Measurements from ENCODE around the gene GSTP1.
"Not testable (repeated sequence)": the region's sequence is repeated elsewhere in the genome, so short reads cannot be mapped to it uniquely, and the experiment has no call there.

GSTP1 gene

GRCh38 chr11:67592880-67593564 lies 9.4 kb downstream of the GSTP1 start:
- DNase-seq: no peak
- Histone ChIP-seq H3K4me1 (no peaks in the 10 kb centered on the region), H3K4me3 (ENCODE audit: low read depth, low read length) (no peak overlapping the region), H3K9me3 (0 out of 2 replicates have a peak, but pooled peaks cover 3% of the 10 kb centered on the region), H3K27me3 (no peaks in the 10 kb centered on the region), H3K36me3 (peaks cover 1% of the 10 kb centered on the region; the same call in 1 of the 2 replicates)
- TF ChIP-seq CTCF (IDR thresholded peaks at IDR 0.05; ENCODE audit: low read depth, low read length): no peak

GRCh38 chr11:67593565-67593905 lies 9.9 kb downstream of the GSTP1 start:
- Histone ChIP-seq H3K36me3 (no peaks in the 10 kb centered on the region), H3K9me3 (0 out of 2 replicates have a peak, but pooled peaks cover 3% of the 10 kb centered on the region), H3K27me3 (no peaks in the 10 kb centered on the region), H3K4me3 (ENCODE audit: low read depth, low read length) (no peak overlapping the region), H3K4me1 (no peaks in the 10 kb centered on the region)
- DNase-seq: no peak
- no peak for TF ChIP-seq CTCF (IDR thresholded peaks at IDR 0.05; ENCODE audit: low read depth, low read length)

- no peaks in the 10 kb centered on the region for H3K36me3 ChIP-seq
- peaks cover 6% of the 10 kb centered on the region; the same call in 1 of the 2 replicates for H3K27me3 ChIP-seq
Measured at GRCh38 chr11:67594480-67594879, 10.9 kb downstream of the GSTP1 start.

GRCh38 chr11:67596753-67597300 lies 13.2 kb downstream of the GSTP1 start:
- TF ChIP-seq CTCF (IDR thresholded peaks at IDR 0.05; ENCODE audit: low read depth, low read length): no peak
- Histone ChIP-seq H3K4me1 (no peaks in the 10 kb centered on the region), H3K9me3 (0 out of 2 replicates have a peak, but pooled peaks cover 3% of the 10 kb centered on the region), H3K27me3 (peaks cover 15% of the 10 kb centered on the region), H3K36me3 (no peaks in the 10 kb centered on the region), H3K4me3 (ENCODE audit: low read depth, low read length) (no peak overlapping the region)
- no peak for DNase-seq

More at GRCh38 chr11:67594480-67594879, 10.9 kb downstream of the GSTP1 start:
- Histone ChIP-seq H3K4me3 (ENCODE audit: low read depth, low read length) (no peak overlapping the region), H3K9me3 (0 out of 2 replicates have a peak, but pooled peaks cover 3% of the 10 kb centered on the region), H3K4me1 (no peaks in the 10 kb centered on the region)
- TF ChIP-seq CTCF (IDR thresholded peaks at IDR 0.05; ENCODE audit: low read depth, low read length): no peak
- no peak for DNase-seq

GRCh38 chr11:67597458-67597857 lies 13.8 kb downstream of the GSTP1 start:
- H3K9me3 ChIP-seq: not testable (repeated sequence)

DNA sequence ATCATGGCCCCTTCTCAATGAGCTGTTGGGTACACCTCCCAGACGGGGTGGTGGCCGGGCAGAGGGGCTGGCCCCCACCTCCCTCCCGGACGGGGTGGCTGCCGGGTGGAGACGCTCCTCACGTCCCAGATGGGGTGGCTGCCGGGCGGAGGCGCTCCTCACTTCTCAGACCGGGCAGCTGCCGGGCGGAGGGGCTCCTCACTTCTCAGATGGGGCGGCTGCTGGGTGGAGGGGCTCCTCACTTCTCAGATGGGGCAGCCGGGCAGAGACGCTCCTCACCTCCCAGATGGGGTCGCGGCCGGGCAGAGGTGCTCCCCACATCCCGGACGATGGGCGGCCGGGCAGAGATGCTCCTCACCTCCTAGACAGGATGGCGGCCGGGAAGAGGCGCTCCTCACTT lies 14.4 kb downstream of the GSTP1 start:
- DNase-seq: not testable (repeated sequence)

More at GRCh38 chr11:67597458-67597857, 13.8 kb downstream of the GSTP1 start:
- H3K4me3 ChIP-seq (ENCODE audit: low read depth, low read length); H3K4me1 ChIP-seq; DNase-seq; H3K36me3 ChIP-seq: not testable (repeated sequence)
- H3K27me3 ChIP-seq: peaks cover 15% of the 10 kb centered on the region

DNA sequence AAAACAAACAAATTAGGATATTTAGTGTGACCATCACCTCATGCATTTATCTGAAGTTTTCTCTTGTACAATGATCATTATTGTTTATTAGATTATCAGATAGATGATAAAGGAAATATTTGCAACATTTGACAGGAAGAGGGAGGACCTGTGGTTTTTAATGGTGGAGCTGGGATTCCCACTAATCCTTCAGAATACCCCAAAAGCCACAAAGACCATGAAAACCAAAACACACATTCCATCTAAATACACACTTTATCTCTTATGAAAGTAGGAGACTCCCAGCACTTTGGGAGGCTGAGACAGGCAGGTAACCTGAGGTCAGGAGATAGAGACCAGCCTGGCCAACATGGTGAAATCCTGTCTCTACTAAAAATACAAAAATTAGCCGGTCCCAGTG lies 15.5 kb downstream of the GSTP1 start:
- no peak for DNase-seq
- Histone ChIP-seq H3K36me3 (no peaks in the 10 kb centered on the region), H3K27me3 (peaks cover 15% of the 10 kb centered on the region), H3K4me1 (no peaks in the 10 kb centered on the region), H3K9me3 (0 out of 2 replicates have a peak, but pooled peaks cover 3% of the 10 kb centered on the region), H3K4me3 (ENCODE audit: low read depth, low read length) (no peak overlapping the region)
- no peak for TF ChIP-seq CTCF (IDR thresholded peaks at IDR 0.05; ENCODE audit: low read depth, low read length)

More for the DNA sequence above, 14.4 kb downstream of the GSTP1 start:
- H3K9me3 ChIP-seq; H3K4me3 ChIP-seq (ENCODE audit: low read depth, low read length); H3K4me1 ChIP-seq; H3K36me3 ChIP-seq: not testable (repeated sequence)
- peaks cover 15% of the 10 kb centered on the region for H3K27me3 ChIP-seq
